Amniotic stem cell (primary cell): Measurements from ENCODE around the gene MPST.
"Not testable (repeated sequence)": the region's sequence is repeated elsewhere in the genome, so short reads cannot be mapped to it uniquely, and the experiment has no call there.

ENCODE experiments used
- DNase-seq: peaks from one replicate; lab custom pipeline; 2025; lab: John Stamatoyannopoulos, UW

The MPST gene

DNA sequence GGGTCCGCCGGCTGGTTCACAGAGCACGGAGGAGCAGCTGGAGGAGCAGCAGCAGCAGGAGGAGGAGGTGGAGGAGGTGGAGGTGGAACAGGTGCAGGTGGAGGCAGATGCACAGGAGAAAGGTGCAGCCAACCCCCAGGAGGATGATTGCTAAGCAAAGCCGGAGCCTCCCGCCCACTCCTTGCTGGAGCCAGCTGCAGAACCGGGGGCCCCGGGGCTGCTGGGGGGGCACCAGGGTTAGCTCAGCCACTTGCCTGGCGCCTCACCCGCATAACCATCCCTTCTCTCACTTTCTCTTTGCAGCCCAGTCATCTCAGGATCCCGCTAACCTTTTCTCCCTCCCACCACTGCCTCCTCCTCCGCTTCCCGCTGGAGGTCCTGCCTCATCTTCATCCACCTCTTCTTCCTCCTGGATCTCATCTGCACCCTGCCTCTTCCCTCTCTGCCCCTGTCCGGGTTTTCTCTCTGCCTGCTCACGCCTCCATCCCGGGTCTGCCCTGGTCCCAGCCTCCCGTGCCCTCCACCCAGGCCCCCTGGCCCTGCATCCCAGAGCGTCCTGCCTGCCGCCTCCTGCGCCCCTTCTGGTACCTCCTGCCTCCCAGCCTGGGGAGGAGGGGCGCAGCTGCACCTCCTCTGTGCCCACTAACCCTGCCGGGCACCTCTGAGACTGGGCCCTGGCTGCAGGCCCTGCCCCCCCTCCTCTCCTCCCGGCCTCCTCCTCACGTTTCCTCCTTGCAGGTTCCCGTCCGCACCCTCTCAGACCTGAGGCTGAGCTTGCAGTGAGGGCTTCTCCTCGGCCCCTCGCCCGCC, 41.5 kb downstream of the MPST start:
- DNase-seq = no peak

DNA sequence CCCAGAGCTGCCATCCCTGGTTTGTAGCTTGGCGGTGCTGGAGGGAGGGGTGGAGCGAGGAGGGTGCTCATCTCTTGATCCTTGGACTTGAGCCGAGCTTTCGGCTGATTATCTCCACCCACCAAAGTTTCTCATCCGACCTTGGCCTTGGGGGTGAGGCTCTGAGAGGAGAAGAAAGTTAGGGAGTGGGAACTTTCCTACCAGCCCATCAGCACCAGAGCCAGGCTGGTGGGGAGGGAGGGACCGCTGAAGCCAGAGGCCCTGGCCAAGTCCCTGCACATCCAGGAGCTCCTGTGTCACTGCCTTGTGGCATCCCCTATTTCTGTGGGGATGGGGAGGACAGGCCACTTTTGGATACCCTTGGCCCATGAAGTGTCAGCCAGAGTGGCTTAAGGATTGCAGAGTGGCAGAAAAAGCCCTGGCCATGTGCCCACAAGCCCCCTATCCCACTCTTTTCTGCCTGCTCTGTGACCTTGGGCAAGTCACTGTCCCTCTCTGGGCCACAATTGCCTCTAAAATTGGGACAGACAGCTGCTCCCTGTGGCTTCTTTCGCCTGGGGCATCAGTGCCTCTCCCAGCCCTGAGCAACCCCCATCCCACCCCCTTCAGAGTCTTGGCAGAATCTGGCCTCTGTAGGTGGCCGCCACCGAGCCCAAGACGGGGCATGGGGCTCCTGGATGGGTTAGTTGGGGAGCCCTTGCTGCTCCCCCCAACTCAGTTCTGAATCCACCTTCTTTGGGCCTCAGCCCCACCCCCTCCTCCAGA, 42.3 kb downstream of the MPST start:
- DNase-seq = no peak

- no peak for DNase-seq
Measured at GRCh38 chr22:37062376-37062675, 42.8 kb downstream of the MPST start.

- no peak for DNase-seq
Measured at GRCh38 chr22:37062702-37063381, 43.3 kb downstream of the MPST start.

- no peak for DNase-seq
Measured at GRCh38 chr22:37063431-37064420, 44.2 kb downstream of the MPST start.

DNA sequence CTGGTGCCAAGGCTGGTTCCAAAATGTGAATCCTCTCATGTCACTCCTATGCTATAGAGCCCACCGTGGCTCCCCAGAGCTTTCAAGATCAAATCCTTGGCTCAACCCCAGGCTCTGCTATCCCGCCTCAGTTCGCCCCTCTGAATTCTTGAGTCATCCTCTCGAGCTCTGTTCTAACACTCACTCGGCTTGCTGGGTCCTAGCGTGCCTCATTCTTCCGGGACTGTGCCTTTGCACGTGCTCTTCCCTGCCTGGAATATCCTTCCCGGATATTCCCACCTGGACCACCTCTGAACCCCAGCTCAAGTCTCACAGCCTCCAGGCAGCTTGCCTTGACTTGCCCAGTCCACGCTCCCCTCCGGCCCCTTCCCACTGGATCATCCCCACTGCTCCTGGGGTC, 45.0 kb downstream of the MPST start:
- DNase-seq = no peak

GRCh38 chr22:37065180-37065579, 45.6 kb downstream of the MPST start:
- no peak for DNase-seq

DNA sequence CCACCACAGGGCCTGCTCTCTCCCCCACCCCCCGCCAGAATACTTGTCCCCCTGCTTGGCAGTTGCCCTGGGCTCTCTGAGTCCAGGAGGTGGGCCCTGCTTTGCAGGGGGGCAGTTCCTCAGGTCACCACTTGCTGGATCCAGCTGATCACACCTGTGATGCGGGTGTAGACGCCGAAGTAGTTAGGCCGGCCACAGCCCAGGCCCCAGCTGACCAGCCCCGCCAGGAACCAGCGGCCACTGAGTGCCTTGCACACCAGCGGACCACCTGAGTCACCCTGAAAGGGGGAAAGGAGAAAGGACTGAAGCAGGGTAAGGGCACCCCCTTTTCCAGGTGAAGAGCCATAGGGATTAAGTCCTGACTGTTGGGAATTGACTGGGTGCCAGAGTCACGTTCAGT, 46.4 kb downstream of the MPST start:
- DNase-seq = no peak

DNA sequence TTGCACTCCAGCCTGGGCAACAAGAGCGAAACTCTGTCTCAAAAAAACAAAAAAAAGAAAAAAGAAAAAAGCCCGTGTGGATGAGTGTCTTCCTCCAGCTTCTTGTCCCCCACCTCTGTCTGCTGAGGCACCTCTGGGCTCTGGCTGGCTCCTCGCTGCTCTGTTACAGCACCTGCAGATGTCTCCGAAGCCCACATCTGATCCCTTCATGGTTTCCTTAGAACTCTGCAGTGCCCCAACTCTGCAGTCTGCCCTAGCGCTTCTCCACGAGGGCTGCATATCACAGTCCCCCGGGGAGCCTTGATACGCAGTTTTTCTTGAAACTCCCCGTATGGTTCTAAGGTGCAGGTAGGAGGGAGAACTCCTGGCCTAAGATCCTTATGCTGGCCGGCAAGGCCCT, 47.9 kb downstream of the MPST start:
- DNase-seq = no peak

DNA sequence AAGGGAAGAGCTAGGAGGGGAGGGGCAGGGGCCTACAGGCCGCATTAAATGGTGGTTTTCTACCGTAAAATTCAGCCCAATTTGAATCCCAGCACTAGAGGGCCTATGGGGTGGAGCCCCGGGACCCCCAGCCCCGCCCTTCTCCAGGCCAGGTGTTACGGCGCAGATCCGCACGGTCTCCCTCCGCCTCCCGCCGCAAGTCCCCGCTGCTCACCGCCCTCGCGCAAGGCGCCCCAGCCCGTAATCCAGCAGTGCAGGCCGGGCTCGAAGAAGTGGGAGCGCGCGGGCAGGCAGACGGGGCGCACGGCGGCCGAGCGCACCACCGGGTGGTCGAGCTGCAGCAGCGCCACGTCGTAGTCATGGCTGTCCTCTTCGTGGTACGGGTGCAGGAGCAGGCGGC, 49.3 kb downstream of the MPST start:
- DNase-seq = no peak

GRCh38 chr22:37069319-37069718, 49.8 kb downstream of the MPST start:
- no peak for DNase-seq

- DNase-seq = no peak
Measured at GRCh38 chr22:37069719-37070118, 50.2 kb downstream of the MPST start.

GRCh38 chr22:37070334-37070733, 50.8 kb downstream of the MPST start:
- no peak for DNase-seq

DNA sequence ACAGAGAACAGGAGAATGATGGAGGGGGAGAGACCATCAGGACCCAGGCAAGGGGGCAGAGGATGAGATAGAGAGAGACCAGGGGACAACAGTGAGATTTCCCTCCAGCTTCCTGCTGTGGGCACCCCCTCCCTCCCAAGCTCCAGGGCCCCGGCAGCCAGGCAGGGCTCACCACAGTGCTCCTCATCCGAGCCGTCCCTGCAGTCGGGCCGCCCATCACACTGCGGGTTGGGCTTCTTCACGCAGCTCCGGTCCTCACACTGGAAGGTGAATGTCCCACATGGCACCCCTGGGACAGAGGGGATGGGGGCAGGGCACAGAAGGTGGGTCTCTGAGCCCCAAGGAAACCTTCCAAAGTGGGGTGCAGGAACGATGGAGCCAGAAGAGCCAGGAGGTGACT, 51.2 kb downstream of the MPST start:
- DNase-seq = no peak

- not testable (repeated sequence) for DNase-seq
Measured at GRCh38 chr22:37071850-37072592, 52.5 kb downstream of the MPST start.

- no peak for DNase-seq
Measured at GRCh38 chr22:37072673-37073072, 53.1 kb downstream of the MPST start.

DNA sequence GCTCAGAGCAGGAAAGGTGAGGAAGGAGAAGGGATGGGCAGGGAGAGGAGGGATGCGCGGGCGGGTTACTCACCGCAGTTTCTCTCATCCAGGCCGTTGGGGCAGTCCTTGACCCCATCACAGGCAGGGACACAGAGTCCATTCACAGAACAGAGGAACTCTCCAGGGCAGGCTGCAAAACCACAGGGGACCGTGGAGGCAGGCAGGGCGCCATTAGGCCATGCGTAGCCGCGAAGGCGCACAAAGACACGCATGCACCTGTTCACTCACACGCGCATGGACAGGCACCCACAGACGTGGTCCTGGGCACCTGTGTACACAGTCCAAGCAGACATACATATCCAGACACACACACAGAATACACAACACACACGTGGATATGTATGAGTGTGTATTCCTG, 55.0 kb downstream of the MPST start:
- no peak for DNase-seq

DNA sequence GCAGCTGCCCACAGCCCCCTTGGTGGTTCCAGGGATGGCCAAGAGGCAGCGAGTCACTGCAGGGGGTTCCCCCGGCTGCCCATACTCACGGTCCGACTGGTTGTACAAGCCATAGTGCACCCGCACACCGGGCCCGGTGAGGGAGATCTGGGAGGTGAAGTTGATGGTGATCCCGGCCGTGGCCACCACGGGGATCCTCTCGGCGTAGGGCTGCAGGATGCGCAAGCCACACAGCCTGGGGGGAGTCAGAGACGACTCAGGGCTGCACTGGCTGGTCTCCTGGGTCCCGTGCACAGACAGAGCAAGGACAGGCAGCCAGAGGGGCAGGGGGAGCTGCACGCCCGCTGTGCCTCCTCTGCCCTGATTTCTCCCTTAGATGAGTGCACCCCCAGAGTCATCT, 55.5 kb downstream of the MPST start:
- no peak for DNase-seq

GRCh38 chr22:37075822-37076433, 56.4 kb downstream of the MPST start:
- no peak for DNase-seq

- DNase-seq = no peak
Measured at GRCh38 chr22:37077802-37078448, 58.4 kb downstream of the MPST start.
